Thoracic aorta (tissue), 2 donors: ENCODE results near the gene MAN1B1. TPM values are rescaled to one million over a fixed set of nuclear protein-coding genes. Genes with fewer than 3 reads are reported as not detected.
A peak's percentile ranks its signal among the peaks of the same experiment; 100 is the strongest.

ENCODE experiments used
- ATAC-seq: fragments of 150-250 bp; one replicate; pipeline ENCODE4 v1.8.0; 2017; ENCODE audit warnings: low read depth; ENCODE audit not compliant: insufficient number of reproducible peaks, low FRiP score
- DNase-seq: peaks from one replicate; pipeline ENCODE4 v3.0.0-alpha.2; 2020; ENCODE audit warnings: low spot score
- H3K27ac ChIP-seq, 2 donors: fragments of 200-600 bp; sonication (generic); 1 replicate in 1 of 2; 2 replicates in 1 of 2; pipeline ENCODE4 v1.5.1; 2016; ENCODE audit warnings: mild to moderate bottlenecking in 2 of 2, moderate library complexity in 2 of 2
- H3K27me3 ChIP-seq: fragments of 200-600 bp; sonication (generic); replicated peaks from 2 replicates; pipeline ENCODE4 v1.6.0; 2016; ENCODE audit warnings: mild to moderate bottlenecking; ENCODE audit not compliant: insufficient read depth
- H3K36me3 ChIP-seq: fragments of 200-600 bp; sonication (generic); one replicate; pipeline ENCODE4 v1.5.1; 2016
- H3K4me1 ChIP-seq, 2 donors: fragments of 200-600 bp; sonication (generic); 1 replicate in 1 of 2; 2 replicates in 1 of 2; pipeline versions ENCODE4 v1.5.1 to v1.6.0; 2016; ENCODE audit warnings: low read depth in 2 of 2, mild to moderate bottlenecking in 1 of 2; ENCODE audit not compliant: control insufficient read depth in 1 of 2
- H3K4me3 ChIP-seq: fragments of 200-600 bp; sonication (generic); 2 replicates; pipeline ENCODE4 v1.5.1; 2016; ENCODE audit warnings: mild to moderate bottlenecking
- H3K9me3 ChIP-seq: fragments of 200-600 bp; sonication (generic); 2 replicates; pipeline ENCODE4 v1.5.1; 2016
- total RNA-seq, 2 donors: library from RNA; depleted of rRNA; stranded (reverse); fragments of >200 nt; gene quantifications; one replicate each; pipeline versions ENCODE4 v1.1.0 to v1.2.3, GENCODE V29; 2016
- TF ChIP-seq, protein P1 (sequence below): fragments of 200-600 bp; sonication (generic); IDR thresholded peaks from one replicate; pipeline ENCODE4 v1.5.1; 2019; ENCODE audit warnings: antibody characterized with exemption

Gene MAN1B1
- total RNA-seq, 2 donors from 2014 or later, result 32.9 to 52.9 TPM

GRCh38 chr9:137053944-137054931, 32.5 kb upstream of the MAN1B1 start, which contains the start of gene ENTPD2:
ENTPD2 (minus strand) TSS chr9:137054061; CDS start chr9:137053997, 64 bp downstream.
- Histone ChIP-seq H3K4me1 (peaks cover 7 to 23% of the 10 kb centered on the region in 2 donors), H3K27me3 (peaks cover 14% of the 10 kb centered on the region), H3K36me3 (no peaks in the 10 kb centered on the region), H3K27ac (no peak within 1 kb of the TSS), H3K4me3 (peak within 1 kb of the TSS; percentile 48), H3K9me3 (no peaks in the 10 kb centered on the region)
- no peak for ATAC-seq
- DNase-seq, result no peak
- TF ChIP-seq, protein P1, sequence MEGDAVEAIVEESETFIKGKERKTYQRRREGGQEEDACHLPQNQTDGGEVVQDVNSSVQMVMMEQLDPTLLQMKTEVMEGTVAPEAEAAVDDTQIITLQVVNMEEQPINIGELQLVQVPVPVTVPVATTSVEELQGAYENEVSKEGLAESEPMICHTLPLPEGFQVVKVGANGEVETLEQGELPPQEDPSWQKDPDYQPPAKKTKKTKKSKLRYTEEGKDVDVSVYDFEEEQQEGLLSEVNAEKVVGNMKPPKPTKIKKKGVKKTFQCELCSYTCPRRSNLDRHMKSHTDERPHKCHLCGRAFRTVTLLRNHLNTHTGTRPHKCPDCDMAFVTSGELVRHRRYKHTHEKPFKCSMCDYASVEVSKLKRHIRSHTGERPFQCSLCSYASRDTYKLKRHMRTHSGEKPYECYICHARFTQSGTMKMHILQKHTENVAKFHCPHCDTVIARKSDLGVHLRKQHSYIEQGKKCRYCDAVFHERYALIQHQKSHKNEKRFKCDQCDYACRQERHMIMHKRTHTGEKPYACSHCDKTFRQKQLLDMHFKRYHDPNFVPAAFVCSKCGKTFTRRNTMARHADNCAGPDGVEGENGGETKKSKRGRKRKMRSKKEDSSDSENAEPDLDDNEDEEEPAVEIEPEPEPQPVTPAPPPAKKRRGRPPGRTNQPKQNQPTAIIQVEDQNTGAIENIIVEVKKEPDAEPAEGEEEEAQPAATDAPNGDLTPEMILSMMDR, result no peak

- no peaks in the 10 kb centered on the region for H3K9me3 ChIP-seq
- DNase-seq, result no peak
- peaks cover 8% of the 10 kb centered on the region for H3K27me3 ChIP-seq
- peaks cover 7 to 23% of the 10 kb centered on the region in 2 donors for H3K4me1 ChIP-seq
- no peak overlapping the region for H3K4me3 ChIP-seq
- no peak overlapping the region for H3K27ac ChIP-seq
- TF ChIP-seq, protein P1, result no peak
- ATAC-seq, result no peak
- no peaks in the 10 kb centered on the region for H3K36me3 ChIP-seq
Measured at GRCh38 chr9:137054932-137055384, 31.8 kb upstream of the MAN1B1 start.

GRCh38 chr9:137055385-137056364, 31.1 kb upstream of the MAN1B1 start:
- H3K36me3 ChIP-seq, result no peaks in the 10 kb centered on the region
- no peak overlapping the region for H3K4me3 ChIP-seq
- no peaks in the 10 kb centered on the region for H3K9me3 ChIP-seq
- ATAC-seq, result no peak
- peaks cover 7 to 23% of the 10 kb centered on the region in 2 donors for H3K4me1 ChIP-seq
- H3K27me3 ChIP-seq, result peaks cover 8% of the 10 kb centered on the region
- no peak overlapping the region for H3K27ac ChIP-seq
- TF ChIP-seq, protein P1, result no peak
- DNase-seq, result no peak

GRCh38 chr9:137056739-137057415, 29.9 kb upstream of the MAN1B1 start:
- DNase-seq, result no peak
- H3K27me3 ChIP-seq, result peaks cover 8% of the 10 kb centered on the region
- TF ChIP-seq, protein P1, result no peak
- H3K4me3 ChIP-seq, result no peak overlapping the region
- ATAC-seq, result no peak
- peaks cover 7 to 23% of the 10 kb centered on the region in 2 donors for H3K4me1 ChIP-seq
- no peak overlapping the region for H3K27ac ChIP-seq
- H3K9me3 ChIP-seq, result no peaks in the 10 kb centered on the region
- no peaks in the 10 kb centered on the region for H3K36me3 ChIP-seq
